ENCODE results near the gene CES4A. TPM values are rescaled to one million over a fixed set of nuclear protein-coding genes. Genes with fewer than 3 reads are reported as not detected.

CES4A gene
- total and polyA plus RNA-seq, 7 donors, result 4.2 to 41.3 (median 6.0) TPM

DNA sequence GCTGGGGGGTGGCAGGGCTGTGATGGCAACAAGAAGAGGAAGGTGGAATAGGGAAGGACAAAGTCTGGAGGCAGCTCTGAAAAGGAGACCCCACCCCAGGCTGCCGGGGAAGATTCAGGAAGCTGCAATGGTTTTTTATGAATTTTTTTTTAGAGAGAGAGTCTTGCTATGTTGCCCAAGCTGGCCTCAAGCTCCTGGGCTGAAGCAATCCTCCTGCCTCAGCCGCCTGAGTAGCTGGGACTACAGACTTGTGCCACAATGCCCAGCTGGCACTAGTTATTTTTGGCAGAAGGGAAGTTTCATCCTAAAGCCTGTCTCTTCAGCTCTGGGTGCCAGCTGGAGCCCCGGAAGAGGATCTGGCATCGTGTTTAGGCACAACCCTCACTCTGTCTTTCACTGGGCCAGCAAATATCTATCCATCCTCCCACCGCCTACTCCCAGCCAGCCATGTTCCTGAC, 28.7 kb upstream of the CES4A start:
- Histone ChIP-seq H3K9me3 (no peaks in the 10 kb centered on the region), H3K4me3 (no peak overlapping the region), H3K27ac (no peak overlapping the region), H3K27me3 (ENCODE audit: insufficient read depth in 3 of 3, low read length in 2 of 3) (no peaks in the 10 kb centered on the region), H3K36me3 (ENCODE audit: insufficient read depth in 1 of 2, low read depth in 1 of 2) (peaks cover 0 to 50% of the 10 kb centered on the region in 2 donors), H3K4me1 (peaks cover 13% of the 10 kb centered on the region)
- 21 to 40% (median 24%) methylated on average over 5 of the region's 5 CpGs for WGBS, 3 donors
- DNase-seq (peak; percentile 41 to 62), ATAC-seq (peak in 2 of 4 donors; percentile 26 to 43)
- TF ChIP-seq, protein P1, sequence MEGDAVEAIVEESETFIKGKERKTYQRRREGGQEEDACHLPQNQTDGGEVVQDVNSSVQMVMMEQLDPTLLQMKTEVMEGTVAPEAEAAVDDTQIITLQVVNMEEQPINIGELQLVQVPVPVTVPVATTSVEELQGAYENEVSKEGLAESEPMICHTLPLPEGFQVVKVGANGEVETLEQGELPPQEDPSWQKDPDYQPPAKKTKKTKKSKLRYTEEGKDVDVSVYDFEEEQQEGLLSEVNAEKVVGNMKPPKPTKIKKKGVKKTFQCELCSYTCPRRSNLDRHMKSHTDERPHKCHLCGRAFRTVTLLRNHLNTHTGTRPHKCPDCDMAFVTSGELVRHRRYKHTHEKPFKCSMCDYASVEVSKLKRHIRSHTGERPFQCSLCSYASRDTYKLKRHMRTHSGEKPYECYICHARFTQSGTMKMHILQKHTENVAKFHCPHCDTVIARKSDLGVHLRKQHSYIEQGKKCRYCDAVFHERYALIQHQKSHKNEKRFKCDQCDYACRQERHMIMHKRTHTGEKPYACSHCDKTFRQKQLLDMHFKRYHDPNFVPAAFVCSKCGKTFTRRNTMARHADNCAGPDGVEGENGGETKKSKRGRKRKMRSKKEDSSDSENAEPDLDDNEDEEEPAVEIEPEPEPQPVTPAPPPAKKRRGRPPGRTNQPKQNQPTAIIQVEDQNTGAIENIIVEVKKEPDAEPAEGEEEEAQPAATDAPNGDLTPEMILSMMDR (IDR thresholded peaks at IDR 0.05), result no peak
- intact Hi-C loops (cut with DNase I), result loop anchor here (5.0 to 10.0 kb wide), 3 partner anchors 43 to 198 kb away; partner anchors contain the start of genes FBXL8 (in 1 of the 2) and TRADD (in 1 of the 2)

DNA sequence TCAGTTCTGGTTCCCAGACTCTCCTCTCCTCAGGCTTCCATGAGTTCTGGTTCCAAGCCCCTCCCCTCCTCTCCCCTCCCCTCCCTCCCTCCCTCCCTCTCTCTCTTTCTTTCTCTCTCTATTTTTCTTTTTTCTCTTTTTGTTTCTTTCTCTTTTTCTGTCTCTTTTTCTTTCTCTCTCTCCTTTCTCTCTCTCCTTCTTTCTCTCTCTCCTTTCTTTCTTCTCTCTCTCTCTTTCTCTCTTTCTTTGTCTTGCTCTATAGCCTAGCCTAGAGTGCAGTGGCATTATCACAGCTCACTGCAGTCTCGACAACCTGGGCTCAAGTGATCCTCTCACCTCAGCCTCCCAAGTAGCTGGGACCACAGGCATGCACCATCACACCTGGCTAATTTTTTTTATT, 28.1 kb upstream of the CES4A start:
- Histone ChIP-seq H3K27ac (no peak overlapping the region), H3K27me3 (ENCODE audit: insufficient read depth in 3 of 3, low read length in 2 of 3) (no peaks in the 10 kb centered on the region), H3K36me3 (ENCODE audit: insufficient read depth in 1 of 2, low read depth in 1 of 2) (peaks cover 0 to 54% of the 10 kb centered on the region in 2 donors), H3K4me1 (peaks cover 13% of the 10 kb centered on the region), H3K4me3 (no peak overlapping the region), H3K9me3 (no peaks in the 10 kb centered on the region)
- intact Hi-C loops (cut with DNase I), result loop anchor here (5.0 kb wide), 2 partner anchors 42 to 197 kb away; partner anchors contain the start of genes FBXL8 (in 1 of the 2) and TRADD (in 1 of the 2)
- TF ChIP-seq, protein P1 (IDR thresholded peaks at IDR 0.05), result no peak
- no peak for ATAC-seq
- WGBS, 3 donors, result 80 to 95% (median 82%) methylated on average over 1 of the region's 1 CpG
- DNase-seq, result no peak

DNA sequence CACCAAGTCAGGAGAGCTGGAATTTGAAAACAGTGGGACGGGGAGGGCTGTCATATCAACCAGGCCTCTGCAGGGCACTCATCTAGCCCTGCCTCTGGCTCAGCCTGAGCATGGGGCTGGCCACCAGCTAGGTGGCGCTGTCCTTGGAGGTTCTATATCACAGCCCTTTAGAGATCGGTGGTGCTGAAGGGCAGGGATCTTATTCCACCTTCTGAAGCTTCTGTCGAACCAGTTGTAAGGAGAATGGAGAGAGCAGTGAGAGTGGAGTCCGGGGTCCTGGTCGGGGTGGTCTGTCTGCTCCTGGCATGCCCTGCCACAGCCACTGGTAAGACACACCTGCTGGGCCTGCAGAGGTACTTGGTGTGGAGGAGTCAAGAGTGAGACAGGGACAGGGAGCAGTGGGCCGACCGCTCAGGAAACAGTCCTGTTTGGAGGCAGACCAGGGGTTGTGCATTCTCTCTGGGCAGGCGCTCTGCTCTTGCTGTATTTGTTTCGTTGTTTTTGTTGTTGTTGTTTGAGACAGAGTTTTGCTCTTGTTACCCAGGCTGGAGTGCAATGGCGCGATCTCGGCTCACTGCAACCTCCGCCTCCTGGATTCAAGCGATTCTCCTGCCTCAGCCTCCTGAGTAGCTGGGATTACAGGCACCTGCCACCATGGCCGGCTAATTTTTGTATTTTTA, 27.2 kb upstream of the CES4A start, which contains the start of gene CES3:
CES3 (plus strand) TSS at position 202 of the 680 bp plus-strand sequence; CDS start at position 244, 42 bp downstream.
- DNase-seq (peak; percentile 53 to 72), ATAC-seq (peak; percentile 69 to 83 (median 80))
- no peak within 1 kb of the TSS for H3K4me3 ChIP-seq
- 61 to 67% (median 67%) methylated on average over 15 to 16 of the region's 16 CpGs for WGBS, 3 donors
- H3K36me3 ChIP-seq (ENCODE audit: insufficient read depth in 1 of 2, low read depth in 1 of 2), result peaks cover 0 to 59% of the 10 kb centered on the region in 2 donors
- no peak within 1 kb of the TSS for H3K27ac ChIP-seq
- no peaks in the 10 kb centered on the region for H3K9me3 ChIP-seq
- no peaks in the 10 kb centered on the region for H3K27me3 ChIP-seq (ENCODE audit: insufficient read depth in 3 of 3, low read length in 2 of 3)
- peaks cover 13% of the 10 kb centered on the region for H3K4me1 ChIP-seq
- intact Hi-C loops (cut with DNase I), result loop anchor here (5.0 kb wide), 2 partner anchors 41 to 196 kb away; partner anchors contain the start of genes FBXL8 (in 1 of the 2) and TRADD (in 1 of the 2)
- TF ChIP-seq, protein P1 (IDR thresholded peaks at IDR 0.05), result peak; percentile 53

DNA sequence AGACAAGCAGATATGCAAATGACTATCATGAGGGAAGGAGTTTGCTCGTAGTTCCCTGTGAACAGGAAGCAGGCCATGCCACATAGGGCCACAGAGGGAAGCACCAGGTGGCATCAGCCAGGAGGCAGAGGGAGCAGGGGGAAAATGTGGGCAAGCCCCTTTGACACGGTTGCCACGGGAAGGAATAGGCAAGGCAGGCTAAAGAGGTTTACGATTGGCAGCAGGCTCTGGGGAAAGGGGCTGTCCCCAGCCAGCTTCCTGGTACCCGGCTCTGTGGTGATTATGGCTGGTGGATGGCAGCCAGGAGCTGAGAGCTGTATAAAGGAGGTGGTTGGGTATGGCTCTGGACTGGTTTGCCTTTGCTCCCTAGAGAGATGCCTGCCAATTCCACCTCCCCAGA, 26.5 kb upstream of the CES4A start:
- Histone ChIP-seq H3K9me3 (no peaks in the 10 kb centered on the region), H3K4me1 (peaks cover 13% of the 10 kb centered on the region), H3K27ac (no peak overlapping the region), H3K27me3 (ENCODE audit: insufficient read depth in 3 of 3, low read length in 2 of 3) (no peaks in the 10 kb centered on the region), H3K4me3 (no peak overlapping the region), H3K36me3 (ENCODE audit: insufficient read depth in 1 of 2, low read depth in 1 of 2) (peaks cover 0 to 65% of the 10 kb centered on the region in 2 donors)
- no peak for ATAC-seq
- DNase-seq, result peak in 1 of 2 donors; percentile 15
- intact Hi-C loops (cut with DNase I), result loop anchor here (5.0 kb wide), 2 partner anchors 40 to 195 kb away; partner anchors contain the start of genes FBXL8 (in 1 of the 2) and TRADD (in 1 of the 2)
- 28 to 49% (median 35%) methylated on average over 5 of the region's 5 CpGs for WGBS, 3 donors
- TF ChIP-seq, protein P1 (IDR thresholded peaks at IDR 0.05), result no peak
